ENCODE data around the gene SGMS1. TPM values are rescaled to one million over a fixed set of nuclear protein-coding genes. Genes with fewer than 3 reads are reported as not detected.
"Not testable (repeated sequence)": the region's sequence is repeated elsewhere in the genome, so short reads cannot be mapped to it uniquely, and the experiment has no call there.

The SGMS1 gene
- total RNA-seq, result 10 to 100 TPM; 80.8 to 98.9 (median 90.7) TPM

DNA sequence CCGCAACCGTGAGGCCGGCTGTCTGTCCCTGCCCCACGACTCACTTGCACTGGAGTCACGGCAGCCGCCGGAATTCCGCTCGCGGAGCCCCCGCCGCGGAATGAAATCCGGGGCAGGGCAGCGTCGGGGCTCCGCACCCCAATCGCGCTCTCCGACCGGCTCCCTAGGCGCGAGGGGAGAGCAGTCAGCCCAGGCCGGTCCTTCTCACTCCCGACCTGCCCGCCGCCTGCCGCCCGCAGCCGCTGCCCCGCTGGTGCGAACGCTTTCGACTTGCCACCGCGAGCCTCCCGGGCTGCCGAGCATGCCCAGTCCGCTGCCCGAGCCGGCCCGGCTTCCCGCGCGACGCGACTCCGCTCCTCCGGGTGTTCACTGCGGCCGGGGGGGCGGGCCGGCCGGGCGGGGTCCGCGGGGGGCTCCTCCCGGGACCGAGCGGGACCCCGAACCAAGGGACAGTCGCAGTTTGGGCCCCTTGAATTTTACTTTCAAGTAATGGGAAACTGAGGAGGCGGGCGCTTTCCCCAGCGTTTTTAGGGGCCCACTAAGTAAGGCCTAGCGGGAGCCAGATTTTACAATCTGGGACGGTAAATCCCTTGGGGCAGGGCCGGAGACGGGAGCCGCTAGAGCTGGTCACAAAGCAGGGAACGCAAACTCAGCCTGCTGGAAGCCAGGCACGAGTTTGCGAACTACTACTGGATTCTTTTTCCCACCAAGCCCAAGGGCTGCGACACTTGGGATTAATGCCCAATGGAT lies at the start of gene SGMS1:
Gene SGMS1 (minus strand): TSS at position 294 of the 750 bp plus-strand sequence. CDS start 279,842 bp downstream, outside the sequence.
- TF ChIP-seq, protein P1, sequence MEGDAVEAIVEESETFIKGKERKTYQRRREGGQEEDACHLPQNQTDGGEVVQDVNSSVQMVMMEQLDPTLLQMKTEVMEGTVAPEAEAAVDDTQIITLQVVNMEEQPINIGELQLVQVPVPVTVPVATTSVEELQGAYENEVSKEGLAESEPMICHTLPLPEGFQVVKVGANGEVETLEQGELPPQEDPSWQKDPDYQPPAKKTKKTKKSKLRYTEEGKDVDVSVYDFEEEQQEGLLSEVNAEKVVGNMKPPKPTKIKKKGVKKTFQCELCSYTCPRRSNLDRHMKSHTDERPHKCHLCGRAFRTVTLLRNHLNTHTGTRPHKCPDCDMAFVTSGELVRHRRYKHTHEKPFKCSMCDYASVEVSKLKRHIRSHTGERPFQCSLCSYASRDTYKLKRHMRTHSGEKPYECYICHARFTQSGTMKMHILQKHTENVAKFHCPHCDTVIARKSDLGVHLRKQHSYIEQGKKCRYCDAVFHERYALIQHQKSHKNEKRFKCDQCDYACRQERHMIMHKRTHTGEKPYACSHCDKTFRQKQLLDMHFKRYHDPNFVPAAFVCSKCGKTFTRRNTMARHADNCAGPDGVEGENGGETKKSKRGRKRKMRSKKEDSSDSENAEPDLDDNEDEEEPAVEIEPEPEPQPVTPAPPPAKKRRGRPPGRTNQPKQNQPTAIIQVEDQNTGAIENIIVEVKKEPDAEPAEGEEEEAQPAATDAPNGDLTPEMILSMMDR (IDR thresholded peaks at IDR 0.05), result peak in 2 of 6 experiments; percentile 9 to 13
- peak in 1 of 2 donors; percentile 77 for TF ChIP-seq POLR2A (IDR thresholded peaks at IDR 0.05)
- peak within 1 kb of the TSS; percentile 64 to 95 (median 78) for H3K4me3 ChIP-seq (replicated peaks in 1 of 3)
- H3K27ac ChIP-seq, result peak within 1 kb of the TSS; percentile 99
- no peaks in the 10 kb centered on the region for H3K9me3 ChIP-seq
- WGBS, 2 donors, result 0% methylated on average over 8 to 12 of the region's 74 CpGs
- intact Hi-C loops (cut with DNase I), result no loop called here
- peak; percentile 89 for DNase-seq
- peaks cover 35 to 43% of the 10 kb centered on the region in 2 donors for H3K4me1 ChIP-seq
- no peaks in the 10 kb centered on the region for H3K36me3 ChIP-seq
- no peaks in the 10 kb centered on the region for H3K27me3 ChIP-seq

DNA sequence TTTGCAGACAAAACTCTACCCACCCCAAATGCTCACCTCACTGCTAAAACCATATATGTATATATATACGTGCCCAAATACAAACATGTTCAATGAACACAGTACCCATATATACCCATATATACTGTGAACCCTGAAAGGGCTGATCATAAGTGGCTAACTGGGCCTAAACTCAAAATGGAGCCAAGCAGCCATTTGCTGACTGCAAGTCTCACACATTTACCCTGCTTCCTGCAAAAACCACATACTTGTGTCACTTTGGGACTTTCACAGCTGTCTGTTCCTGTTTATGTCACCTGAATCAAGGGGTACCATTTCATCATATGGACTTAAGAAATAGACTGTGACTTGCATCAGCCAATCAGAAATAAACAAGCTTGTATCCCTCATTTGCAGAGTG lies 48.4 kb upstream of the SGMS1 start:
- H3K4me3 ChIP-seq (replicated peaks in 1 of 3); H3K9me3 ChIP-seq; H3K36me3 ChIP-seq; DNase-seq; H3K4me1 ChIP-seq; H3K27ac ChIP-seq; intact Hi-C loops (cut with DNase I); H3K27me3 ChIP-seq: not testable (repeated sequence)
- 94 to 100% methylated on average over 1 of the region's 1 CpG for WGBS, 2 donors

DNA sequence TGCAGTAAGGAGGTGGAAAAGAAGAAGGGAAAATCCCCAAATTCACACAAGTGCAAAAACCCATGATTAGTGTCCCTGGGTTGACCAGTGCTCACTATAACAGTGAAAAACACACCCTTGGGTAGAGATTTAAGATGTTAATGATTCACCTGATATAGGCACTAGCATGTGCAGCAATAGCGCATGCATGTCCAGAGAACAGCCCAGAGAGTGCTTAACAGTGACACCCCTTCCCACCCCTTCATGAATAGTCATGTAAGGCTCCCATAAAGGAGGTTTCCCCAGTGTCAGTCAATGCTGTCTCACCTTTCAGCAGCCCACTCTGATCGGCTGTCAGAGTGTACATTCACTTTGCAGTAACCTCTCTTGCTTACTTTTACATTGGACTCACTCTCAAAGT lies 47.9 kb upstream of the SGMS1 start:
- WGBS, 2 donors, result 77 to 82% methylated on average over 2 of the region's 2 CpGs
- H3K9me3 ChIP-seq; H3K4me1 ChIP-seq; intact Hi-C loops (cut with DNase I); H3K27me3 ChIP-seq; H3K4me3 ChIP-seq (replicated peaks in 1 of 3); H3K36me3 ChIP-seq; H3K27ac ChIP-seq; DNase-seq: not testable (repeated sequence)

DNA sequence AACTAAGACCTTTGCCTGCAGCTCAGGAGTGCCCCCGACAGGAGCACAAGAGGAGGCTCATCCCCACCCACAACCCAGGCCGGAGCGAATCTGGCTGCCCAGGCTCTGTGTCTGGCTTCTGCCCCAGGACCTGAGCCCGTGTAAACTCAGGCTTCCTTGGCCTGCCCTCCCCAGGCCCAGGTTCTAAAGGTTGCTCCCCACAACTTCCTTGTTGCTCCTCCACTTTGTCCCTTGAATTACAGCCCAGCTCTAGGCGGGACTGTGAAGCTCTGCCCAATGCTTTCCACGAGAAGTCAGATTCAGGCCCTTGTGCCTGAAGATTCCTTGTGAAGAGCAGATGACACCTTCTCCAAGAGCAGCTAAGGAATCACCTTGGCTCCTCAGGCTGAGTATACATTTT lies 46.2 kb upstream of the SGMS1 start:
- H3K27me3 ChIP-seq, result not testable (repeated sequence)

DNA sequence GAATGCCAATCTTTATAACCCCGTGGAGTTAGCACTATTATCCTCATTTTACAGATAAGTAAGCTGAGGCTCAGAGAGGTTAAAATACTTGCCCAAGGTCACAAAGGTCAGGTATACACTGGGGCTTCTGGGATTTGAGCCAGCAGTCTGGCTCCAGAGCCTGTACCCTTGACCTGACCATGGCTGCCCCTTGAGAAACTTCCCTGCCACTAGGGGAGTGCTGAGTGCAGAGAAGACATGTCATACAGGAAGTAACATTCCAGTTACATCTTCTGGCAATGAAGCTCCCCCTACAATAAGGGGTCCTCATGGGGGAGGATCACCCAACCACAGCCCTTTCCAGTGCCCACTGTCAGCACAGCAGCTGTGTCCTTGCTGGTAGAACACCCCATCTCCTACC lies 43.6 kb upstream of the SGMS1 start:
- H3K9me3 ChIP-seq; H3K27ac ChIP-seq; DNase-seq; H3K36me3 ChIP-seq; H3K4me1 ChIP-seq; H3K27me3 ChIP-seq; intact Hi-C loops (cut with DNase I); H3K4me3 ChIP-seq (replicated peaks in 1 of 3): not testable (repeated sequence)
- WGBS, 2 donors, result 92 to 100% methylated on average over 1 of the region's 1 CpG

More for the DNA sequence above, 46.2 kb upstream of the SGMS1 start:
- intact Hi-C loops (cut with DNase I); H3K4me3 ChIP-seq (replicated peaks in 1 of 3); H3K9me3 ChIP-seq; H3K4me1 ChIP-seq; H3K27ac ChIP-seq; H3K36me3 ChIP-seq; DNase-seq: not testable (repeated sequence)
- WGBS, 2 donors, result 92 to 100% methylated on average over 2 to 3 of the region's 6 CpGs

DNA sequence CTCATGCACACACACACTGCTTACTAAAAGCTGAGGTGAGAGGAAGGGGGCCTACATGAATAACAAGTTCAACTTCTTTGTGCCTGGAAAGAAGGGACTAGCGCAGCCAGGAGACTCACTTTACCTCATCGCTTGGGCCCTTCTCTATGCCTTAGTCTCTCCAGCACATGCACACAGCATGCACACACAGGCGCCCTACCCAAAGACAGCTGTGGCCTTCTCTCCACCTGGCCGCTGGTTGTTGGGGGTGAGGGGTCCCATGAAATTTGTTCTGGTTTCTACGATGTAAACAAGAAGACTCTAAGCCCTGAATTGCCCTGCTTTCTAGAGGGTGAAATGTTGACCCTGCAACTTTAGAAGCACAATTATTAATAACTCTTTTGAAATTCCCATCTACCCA lies 38.7 kb upstream of the SGMS1 start:
- H3K4me3 ChIP-seq (replicated peaks in 1 of 3); H3K36me3 ChIP-seq; H3K27me3 ChIP-seq; H3K4me1 ChIP-seq; DNase-seq; H3K27ac ChIP-seq; H3K9me3 ChIP-seq; intact Hi-C loops (cut with DNase I): not testable (repeated sequence)
- 92 to 100% methylated on average over 4 to 5 of the region's 5 CpGs for WGBS, 2 donors

DNA sequence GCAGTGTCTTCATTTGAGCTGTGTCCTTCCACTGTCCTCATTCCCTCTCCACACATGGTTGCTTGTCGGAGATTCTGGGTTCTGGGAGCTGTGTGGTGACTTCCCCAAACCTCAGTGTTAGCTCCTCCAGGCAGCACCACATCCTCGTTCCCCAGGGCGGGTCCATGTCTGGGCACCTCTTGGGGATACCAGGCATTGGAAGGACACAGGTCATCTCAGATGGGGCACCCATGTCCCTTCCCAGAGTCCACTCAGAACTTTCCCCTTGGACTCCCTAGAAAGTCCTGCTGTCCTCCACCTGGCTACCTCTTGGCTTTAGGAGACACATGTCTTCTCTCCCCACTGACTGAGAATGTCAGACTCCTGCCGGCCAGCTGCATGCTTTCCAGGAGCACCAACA lies 37.8 kb upstream of the SGMS1 start:
- H3K9me3 ChIP-seq; H3K4me1 ChIP-seq; DNase-seq; H3K27me3 ChIP-seq; H3K27ac ChIP-seq; intact Hi-C loops (cut with DNase I); H3K4me3 ChIP-seq (replicated peaks in 1 of 3); H3K36me3 ChIP-seq: not testable (repeated sequence)
- 89 to 96% methylated on average over 4 of the region's 4 CpGs for WGBS, 2 donors

DNA sequence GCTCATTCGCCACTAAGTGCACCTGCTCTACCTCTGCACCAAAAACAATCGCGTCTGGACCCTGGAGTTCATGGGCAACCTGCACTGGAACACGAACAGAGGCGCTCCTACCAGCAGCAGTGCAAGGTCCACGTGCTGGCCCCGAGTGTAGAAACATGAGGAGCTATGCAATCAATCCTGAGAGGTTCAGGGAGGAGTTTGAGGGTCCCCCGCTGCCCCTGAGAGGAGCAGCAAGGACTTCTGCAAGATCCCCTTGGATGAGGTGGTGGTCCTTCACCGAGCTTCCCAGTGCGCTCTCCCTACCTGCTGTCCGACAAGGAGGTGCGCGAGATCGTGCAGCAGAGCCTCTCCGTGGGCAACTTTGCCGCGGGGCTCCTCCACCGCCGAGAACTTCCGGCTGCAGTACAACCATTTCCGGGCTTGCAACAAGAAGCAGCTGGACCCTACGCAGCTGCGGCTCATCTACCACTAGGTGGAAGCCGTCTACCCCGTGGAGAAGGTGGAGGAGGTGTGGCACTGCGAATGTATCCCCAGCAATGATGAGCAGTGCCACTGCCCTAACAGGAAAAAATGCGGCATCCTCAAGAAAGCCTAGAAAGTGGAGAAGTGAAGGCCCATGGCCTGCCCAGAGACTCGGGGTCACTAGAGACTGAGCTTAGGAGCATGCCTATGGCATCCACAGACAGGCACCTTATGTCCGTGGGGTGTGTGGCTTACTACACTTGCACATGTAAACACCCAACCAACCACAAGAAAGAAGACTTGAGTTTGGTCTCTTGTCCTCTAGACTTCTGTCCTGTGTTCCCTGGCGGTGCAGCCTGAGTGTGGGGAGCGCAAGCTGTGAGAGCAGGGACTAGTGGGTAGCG lies 36.3 kb upstream of the SGMS1 start:
- DNase-seq; H3K9me3 ChIP-seq; H3K27ac ChIP-seq; H3K4me3 ChIP-seq (replicated peaks in 1 of 3); H3K4me1 ChIP-seq; intact Hi-C loops (cut with DNase I); H3K36me3 ChIP-seq; H3K27me3 ChIP-seq: not testable (repeated sequence)
- TF ChIP-seq, protein P1 (IDR thresholded peaks at IDR 0.05), result peak in 1 of 6 experiments; percentile 16
- 59 to 62% methylated on average over 31 to 32 of the region's 32 CpGs for WGBS, 2 donors

DNA sequence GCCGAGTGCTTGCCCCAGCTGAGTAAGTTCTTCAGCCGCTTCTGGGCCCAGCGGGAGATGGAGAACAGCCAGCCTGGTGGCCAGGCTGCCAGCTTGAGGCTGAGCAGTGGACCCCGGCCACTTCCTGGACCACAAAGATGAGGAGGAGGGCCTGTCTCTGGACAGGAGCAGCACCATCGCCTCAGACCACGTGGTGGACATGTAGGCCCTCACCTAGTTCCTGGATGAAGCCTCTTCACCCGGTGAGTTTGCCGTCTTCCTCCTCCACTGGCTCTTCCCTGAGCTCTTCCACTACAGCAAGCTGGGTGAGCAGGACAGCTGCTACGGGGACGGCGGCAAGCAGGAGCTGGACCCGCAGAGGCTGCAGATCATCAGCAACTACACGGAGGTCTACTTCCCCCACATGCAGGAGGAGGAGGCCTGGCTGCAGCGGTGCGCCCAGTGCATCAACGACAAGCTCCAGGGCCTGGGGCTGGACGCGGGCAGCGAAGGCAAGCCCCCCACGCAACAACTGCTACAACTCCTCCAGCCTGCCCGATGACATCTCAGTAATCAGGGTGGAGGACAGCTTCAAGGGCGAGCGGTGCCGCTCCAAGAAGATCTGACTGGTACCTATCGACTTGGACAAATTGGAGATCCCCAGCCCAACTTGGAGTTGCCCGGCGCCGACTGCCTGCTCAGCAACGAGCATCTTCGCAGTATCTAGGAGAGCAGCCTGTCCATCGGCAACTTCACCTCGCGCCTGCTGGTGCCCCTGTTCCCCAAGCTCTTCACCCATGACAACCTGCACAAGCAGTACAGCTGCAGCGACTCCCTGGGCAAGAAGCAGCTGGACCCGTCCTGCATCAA lies 35.5 kb upstream of the SGMS1 start:
- H3K9me3 ChIP-seq; intact Hi-C loops (cut with DNase I); H3K36me3 ChIP-seq; H3K4me3 ChIP-seq (replicated peaks in 1 of 3); DNase-seq; H3K27ac ChIP-seq; H3K27me3 ChIP-seq; H3K4me1 ChIP-seq: not testable (repeated sequence)
- WGBS, 2 donors, result 96 to 97% methylated on average over 13 to 20 of the region's 35 CpGs
